ENCODE data around the gene RASSF5. TPM values are rescaled to one million over a fixed set of nuclear protein-coding genes. Genes with fewer than 3 reads are reported as not detected.

Gene RASSF5
- total and polyA plus RNA-seq, 4 donors: 4.8 to 10.0 (median 5.5) TPM

GRCh38 chr1:206538086-206538770 is 30.9 kb downstream of the RASSF5 start:
- no peak for DNase-seq (ENCODE audit: low spot score)
- Histone ChIP-seq H3K9ac (ENCODE audit: low read depth in 1 of 2, low read length in 2 of 2) (peak overlapping the region in 1 of 2 donors; percentile 31), H3K36me3 (ENCODE audit: control insufficient read depth in 4 of 4, insufficient read depth in 3 of 4, low read depth in 1 of 4, low read length in 3 of 4) (no peaks in the 10 kb centered on the region), H3K27ac (ENCODE audit: low read depth in 1 of 2, low read length in 2 of 2) (no peak overlapping the region), H3K4me3 (ENCODE audit: low read depth in 1 of 3, low read length in 3 of 3) (no peak overlapping the region), H3K9me3 (ENCODE audit: control insufficient read depth in 4 of 4, low read length in 3 of 4) (no peaks in the 10 kb centered on the region), H3K4me1 (ENCODE audit: control insufficient read depth in 4 of 4, insufficient read depth in 4 of 4, low read length in 3 of 4) (peaks cover 8 to 70% (median 52%) of the 10 kb centered on the region in 4 donors), H3K27me3 (ENCODE audit: control insufficient read depth in 4 of 4, insufficient read depth in 4 of 4, low read length in 3 of 4) (no peaks in the 10 kb centered on the region)
- WGBS: 38% methylated on average over 6 of the region's 6 CpGs
- TF ChIP-seq YY1 (IDR thresholded peaks at IDR 0.05) (no peak), FOXA1 (IDR thresholded peaks at IDR 0.05) (no peak), CTCF (IDR thresholded peaks at IDR 0.05; ENCODE audit: low read depth, low read length, missing input control) (no peak), ATF3 (IDR thresholded peaks at IDR 0.05) (no peak), GABPA (IDR thresholded peaks at IDR 0.05 in 1 of 2, conservative IDR thresholded peaks at IDR 0.05 in 1 of 2) (no peak), ZBTB33 (IDR thresholded peaks at IDR 0.05) (no peak), EGR1 (IDR thresholded peaks at IDR 0.05; ENCODE audit: low read depth in 2 of 2) (no peak), FOXA2 (IDR thresholded peaks at IDR 0.05) (no peak)

- Histone ChIP-seq H3K9ac (ENCODE audit: low read depth in 1 of 2, low read length in 2 of 2) (no peak overlapping the region), H3K9me3 (ENCODE audit: control insufficient read depth in 4 of 4, low read length in 3 of 4) (no peaks in the 10 kb centered on the region), H3K27ac (ENCODE audit: low read depth in 1 of 2, low read length in 2 of 2) (peak overlapping the region in 1 of 2 donors; percentile 84), H3K36me3 (ENCODE audit: control insufficient read depth in 4 of 4, insufficient read depth in 3 of 4, low read depth in 1 of 4, low read length in 3 of 4) (no peaks in the 10 kb centered on the region), H3K27me3 (ENCODE audit: control insufficient read depth in 4 of 4, insufficient read depth in 4 of 4, low read length in 3 of 4) (no peaks in the 10 kb centered on the region), H3K4me3 (ENCODE audit: low read depth in 1 of 3, low read length in 3 of 3) (no peak overlapping the region), H3K4me1 (ENCODE audit: control insufficient read depth in 4 of 4, insufficient read depth in 4 of 4, low read length in 3 of 4) (peaks cover 8 to 76% (median 57%) of the 10 kb centered on the region in 4 donors)
- no peak for DNase-seq (ENCODE audit: low spot score)
- 94% methylated on average over 10 of the region's 10 CpGs for whole genome bisulfite sequencing
- TF ChIP-seq JUND (IDR thresholded peaks at IDR 0.05) (no peak), YY1 (IDR thresholded peaks at IDR 0.05) (no peak), MAX (IDR thresholded peaks at IDR 0.05) (no peak), NR2F2 (IDR thresholded peaks at IDR 0.05) (no peak), FOXA1 (IDR thresholded peaks at IDR 0.05) (no peak), ZBTB33 (IDR thresholded peaks at IDR 0.05) (no peak), SP1 (IDR thresholded peaks at IDR 0.05) (no peak), TAF1 (conservative IDR thresholded peaks at IDR 0.05) (no peak), REST (IDR thresholded peaks at IDR 0.05) (no peak), EGR1 (IDR thresholded peaks at IDR 0.05; ENCODE audit: low read depth in 2 of 2) (no peak), HNF4G (IDR thresholded peaks at IDR 0.05) (no peak), HNF4A (conservative IDR thresholded peaks at IDR 0.05) (no peak), RXRA (IDR thresholded peaks at IDR 0.05) (no peak), CTCF (IDR thresholded peaks at IDR 0.05; ENCODE audit: low read depth, low read length, missing input control) (no peak), GABPA (IDR thresholded peaks at IDR 0.05 in 1 of 2, conservative IDR thresholded peaks at IDR 0.05 in 1 of 2) (no peak), FOXA2 (IDR thresholded peaks at IDR 0.05) (no peak)
Measured at GRCh38 chr1:206538901-206539640, 31.7 kb downstream of the RASSF5 start.
